HCT116 (cell line): Measurements from ENCODE around the gene CNTNAP2. TPM values are rescaled to one million over a fixed set of nuclear protein-coding genes. Genes with fewer than 3 reads are reported as not detected.

Experiments used
- ATAC-seq: fragments of 200-7000 bp; cut with Tn5 transposase; 2 replicates; pipeline ENCODE4 v1.9.1; 2020; ENCODE audit warnings: mild to moderate bottlenecking, moderate library complexity
- BruUV-seq: library from RNA; stranded (reverse); fragments of 400-500 nt; replicated peaks from 2 replicates; lab custom pipeline; 2021; lab: Mats Ljungman, UMichigan
- CTCF ChIA-PET: fragments of 300-600 bp; sonication (Branson Sonifier 250); formaldehyde crosslinking; loops from one replicate; lab custom pipeline; 2021; ENCODE audit warnings: antibody characterized with exemption; lab: Charles Lee
- POLR2A ChIA-PET: fragments of 300-600, 350-600 bp; sonication (Branson Sonifier 250); formaldehyde crosslinking; loops from one replicate; lab custom pipeline; 2021; ENCODE audit warnings: antibody characterized with exemption; lab: Charles Lee
- RAD21 ChIA-PET, 2 experiments: fragments of 300-600 bp; sonication (Branson Sonifier 250); formaldehyde crosslinking; loops; one replicate each; lab custom pipeline; 2023; ENCODE audit warnings: low total read pairs in 2 of 2; ENCODE audit not compliant: uncharacterized antibody in 2 of 2, unreplicated experiment in 2 of 2, low non-redundant PET in 1 of 2; lab: Charles Lee
- DNase-seq: peaks from one replicate; pipeline ENCODE4 v3.0.0-alpha.2; 2010; ENCODE audit warnings: low read depth, low spot score
- H2AFZ ChIP-seq: fragments of 200-600 bp; shearing (Covaris generic), sonication (generic); 2 replicates; pipeline ENCODE4 v1.6.1; 2017; ENCODE audit warnings: low read depth, mixed run types, mixed read lengths, antibody characterized with exemption, low read length; ENCODE audit not compliant: poor library complexity, severe bottlenecking
- H3K27ac ChIP-seq: 2 replicates; pipeline ENCODE4 v1.5.1; 2012; ENCODE audit warnings: low read depth, low read length
- H3K27me3 ChIP-seq: fragments of 200-600 bp; sonication (generic); 2 replicates; pipeline ENCODE4 v1.6.1; 2016; ENCODE audit warnings: mixed run types, low read length, mixed read lengths; ENCODE audit not compliant: insufficient read depth
- H3K36me3 ChIP-seq, 2 experiments: fragments of 200-500 bp in 1 of 2; fragments of 200-600 bp in 1 of 2; sonication (Bioruptor generic) in 1 of 2; sonication (generic) in 1 of 2; 2 replicates each; pipeline versions ENCODE4 v1.5.1 to v1.6.1; 2014 to 2016; ENCODE audit warnings: low read length in 2 of 2, inconsistent platforms in 1 of 2, mixed read lengths in 1 of 2, mixed run types in 1 of 2; ENCODE audit not compliant: insufficient read depth in 2 of 2, control insufficient read depth in 1 of 2
- H3K4me1 ChIP-seq, 2 experiments: fragments of 200-600 bp in 1 of 2; sonication (generic) in 1 of 2; 2 replicates each; pipeline versions ENCODE4 v1.5.1 to v1.6.1; 2012 to 2017; ENCODE audit warnings: low read length in 2 of 2, inconsistent platforms in 1 of 2, mild to moderate bottlenecking in 1 of 2, mixed read lengths in 1 of 2, mixed run types in 1 of 2, moderate library complexity in 1 of 2; ENCODE audit not compliant: insufficient read depth in 2 of 2, control insufficient read depth in 1 of 2
- H3K4me2 ChIP-seq: fragments of 200-600 bp; sonication (generic); 2 replicates; pipeline ENCODE4 v1.6.1; 2017; ENCODE audit warnings: mixed run types, low read length, mixed read lengths
- H3K4me3 ChIP-seq, 2 experiments: fragments of 200-600 bp in 1 of 2; sonication (generic) in 1 of 2; replicated peaks in 1 of 2; 2 replicates each; pipeline ENCODE4 v1.5.1; 2011 to 2016; ENCODE audit warnings: low read length in 2 of 2, control low read depth in 1 of 2, low read depth in 1 of 2, mild to moderate bottlenecking in 1 of 2, mixed read lengths in 1 of 2, mixed run types in 1 of 2
- H3K79me2 ChIP-seq: fragments of 200-600 bp; sonication (generic); 2 replicates; pipeline ENCODE4 v1.6.1; 2017; ENCODE audit warnings: mild to moderate bottlenecking, mixed run types, low read length, moderate library complexity, mixed read lengths; ENCODE audit not compliant: insufficient read depth
- H3K9ac ChIP-seq: fragments of 200-600 bp; sonication (generic); 2 replicates; pipeline ENCODE4 v1.6.1; 2016; ENCODE audit warnings: low read length, mixed read lengths
- H3K9me2 ChIP-seq: fragments of 200-600 bp; sonication (generic), shearing (Covaris generic); 2 replicates; pipeline ENCODE4 v1.6.1; 2017; ENCODE audit warnings: mixed run types, mild to moderate bottlenecking, moderate library complexity; ENCODE audit not compliant: insufficient read depth
- H3K9me3 ChIP-seq, 2 experiments: fragments of 200-500 bp in 1 of 2; fragments of 200-600 bp in 1 of 2; sonication (Bioruptor generic) in 1 of 2; sonication (generic) in 1 of 2; 2 replicates each; pipeline ENCODE4 v1.6.1; 2014 to 2017; ENCODE audit warnings: low read length in 2 of 2, mixed read lengths in 2 of 2, inconsistent platforms in 1 of 2, low read depth in 1 of 2, mild to moderate bottlenecking in 1 of 2, mixed run types in 1 of 2, moderate library complexity in 1 of 2; ENCODE audit not compliant: control insufficient read depth in 1 of 2, insufficient read depth in 1 of 2
- H4K20me1 ChIP-seq: fragments of 200-600 bp; sonication (generic), shearing (Covaris generic); 2 replicates; pipeline ENCODE4 v1.6.1; 2017; ENCODE audit warnings: mixed run types, mild to moderate bottlenecking, moderate library complexity; ENCODE audit not compliant: insufficient read depth
- CEBPB ChIP-seq: IDR thresholded peaks from 2 replicates; pipeline ENCODE4 v1.6.1; 2012; ENCODE audit warnings: low read depth
- CTCF ChIP-seq, 3 experiments: fragments of 200-600 bp in 1 of 3; sonication (generic) in 1 of 3; IDR thresholded peaks in 2 of 3; conservative IDR thresholded peaks in 1 of 3; 2 replicates each; pipeline ENCODE4 v1.5.1; 2012 to 2017; ENCODE audit warnings: low read depth in 2 of 3, low read length in 2 of 3, antibody characterized with exemption in 1 of 3, borderline replicate concordance in 1 of 3, control low read depth in 1 of 3, mild to moderate bottlenecking in 1 of 3, mixed read lengths in 1 of 3, mixed run types in 1 of 3, moderate library complexity in 1 of 3; ENCODE audit not compliant: insufficient read depth in 1 of 3
- EGR1 ChIP-seq: IDR thresholded peaks from 2 replicates; pipeline ENCODE4 v1.6.1; 2012; ENCODE audit warnings: low read depth
- ELF1 ChIP-seq: IDR thresholded peaks from 2 replicates; pipeline ENCODE4 v1.6.1; 2012; ENCODE audit warnings: low read depth, borderline replicate concordance
- EZH2 ChIP-seq: fragments of 200-600 bp; sonication (generic); IDR thresholded peaks from 2 replicates; pipeline ENCODE4 v1.6.1; 2017; ENCODE audit warnings: antibody characterized with exemption, mixed run types
- EZH2phosphoT487 ChIP-seq: fragments of 200-600 bp; IDR thresholded peaks from 2 replicates; pipeline ENCODE4 v1.6.1; 2018; ENCODE audit warnings: antibody characterized with exemption, borderline replicate concordance
- FOSL1 ChIP-seq: IDR thresholded peaks from 2 replicates; pipeline ENCODE4 v1.6.1; 2012; ENCODE audit warnings: low read depth
- MAX ChIP-seq: IDR thresholded peaks from 2 replicates; pipeline ENCODE4 v1.6.1; 2012
- RAD21 ChIP-seq: IDR thresholded peaks from 2 replicates; pipeline ENCODE4 v1.6.1; 2012; ENCODE audit warnings: low read depth, mild to moderate bottlenecking
- SIN3A ChIP-seq: IDR thresholded peaks from 2 replicates; pipeline ENCODE4 v1.6.1; 2012; ENCODE audit warnings: low read depth
- SP1 ChIP-seq: IDR thresholded peaks from 2 replicates; pipeline ENCODE4 v1.6.1; 2012; ENCODE audit warnings: low read depth
- SRF ChIP-seq: IDR thresholded peaks from 2 replicates; pipeline ENCODE4 v1.6.1; 2012; ENCODE audit warnings: low read depth
- TCF7L2 ChIP-seq: IDR thresholded peaks from 2 replicates; pipeline ENCODE4 v1.7.0; 2011; ENCODE audit warnings: borderline replicate concordance, inconsistent platforms; ENCODE audit not compliant: insufficient read depth, insufficient read length; ENCODE audit errors: extremely low read depth
- YY1 ChIP-seq: IDR thresholded peaks from 2 replicates; pipeline ENCODE4 v1.6.1; 2011; ENCODE audit warnings: low read length, low read depth, moderate library complexity, mild to moderate bottlenecking; ENCODE audit not compliant: insufficient replicate concordance; ENCODE audit errors: extremely low read depth
- ZBTB33 ChIP-seq: IDR thresholded peaks from 2 replicates; pipeline ENCODE4 v1.6.1; 2011; ENCODE audit warnings: mild to moderate bottlenecking, low read length, moderate library complexity; ENCODE audit not compliant: insufficient replicate concordance; ENCODE audit errors: extremely low read depth
- ZFX ChIP-seq: fragments of 450-650 bp; IDR thresholded peaks from 2 replicates; pipeline ENCODE4 v1.6.1; 2017
- intact Hi-C: fragments of 100-400 bp; cut with micrococcal nuclease; formaldehyde crosslinking; loops from 2 replicates; pipeline ENCODE4 v1.10.0; 2022
- total RNA-seq: library from RNA; stranded (reverse); gene quantifications from one replicate; pipeline ENCODE4 v1.2.1, GENCODE V29; 2021; ENCODE audit not compliant: unreplicated experiment

Gene CNTNAP2
- total RNA-seq, 1 experiment from 2014 or later: 0.37 TPM

- no peaks in the 10 kb centered on the region for H3K36me3 ChIP-seq
- ATAC-seq (no peak), DNase-seq (no peak)
- no peak overlapping the region for H2AFZ ChIP-seq
- H3K9me3 ChIP-seq: peaks cover 0 to 6% of the 10 kb centered on the region in 2 experiments; a peak in 2 of 4 replicates
- H3K27ac ChIP-seq: no peak overlapping the region
- RAD21 ChIA-PET: no interaction called here
- H3K4me2 ChIP-seq: no peak overlapping the region
- H3K27me3 ChIP-seq: no peaks in the 10 kb centered on the region
- H3K4me1 ChIP-seq: no peaks in the 10 kb centered on the region
- POLR2A ChIA-PET: no interaction called here
- intact Hi-C loops: no loop called here
- CTCF ChIA-PET: no interaction called here
- BruUV-seq: no TSS peak
- no peaks in the 10 kb centered on the region for H3K79me2 ChIP-seq
- H3K4me3 ChIP-seq: no peak overlapping the region
- TF ChIP-seq RAD21: no peak
- TF ChIP-seq YY1: no peak
- TF ChIP-seq EZH2phosphoT487: no peak
- no peak for TF ChIP-seq SIN3A
- no peak overlapping the region for H3K9ac ChIP-seq
- no peaks in the 10 kb centered on the region for H4K20me1 ChIP-seq
- H3K9me2 ChIP-seq: no peaks in the 10 kb centered on the region
Observed at GRCh38 chr7:147941381-147941780, 1824.8 kb downstream of the CNTNAP2 start.

- no peak overlapping the region for H2AFZ ChIP-seq
- H3K9me2 ChIP-seq: no peaks in the 10 kb centered on the region
- H3K9ac ChIP-seq: no peak overlapping the region
- DNase-seq: no peak
- H3K4me1 ChIP-seq: no peaks in the 10 kb centered on the region
- BruUV-seq: no TSS peak
- H3K4me3 ChIP-seq: no peak overlapping the region
- TF ChIP-seq ZBTB33: no peak
- TF ChIP-seq ELF1: no peak
- TF ChIP-seq MAX: no peak
- no peak for TF ChIP-seq EZH2
- no peak for TF ChIP-seq SRF
- no peak for TF ChIP-seq TCF7L2
- no peak for TF ChIP-seq ZFX
- TF ChIP-seq EZH2phosphoT487: no peak
- no peak for TF ChIP-seq YY1
- no peak for TF ChIP-seq SP1
- no peak for TF ChIP-seq CTCF (IDR thresholded peaks at IDR 0.05 in 2 of 3, conservative IDR thresholded peaks at IDR 0.05 in 1 of 3; ENCODE audit: borderline replicate concordance in 1 of 3, insufficient read depth in 1 of 3, low read depth in 2 of 3, low read length in 2 of 3)
- no peak for TF ChIP-seq FOSL1
- TF ChIP-seq CEBPB: no peak
- no peak for TF ChIP-seq EGR1
- no peak overlapping the region for H3K4me2 ChIP-seq
- H3K9me3 ChIP-seq: peaks cover 0 to 6% of the 10 kb centered on the region in 2 experiments; a peak in 2 of 4 replicates
- ChIA-PET POLR2A (no interaction called here), RAD21 (no interaction called here), CTCF (no interaction called here)
- ATAC-seq: no peak
- intact Hi-C loops: no loop called here
- no peaks in the 10 kb centered on the region for H3K79me2 ChIP-seq
- H3K36me3 ChIP-seq: no peaks in the 10 kb centered on the region
- H3K27ac ChIP-seq: no peak overlapping the region
- H3K27me3 ChIP-seq: no peaks in the 10 kb centered on the region
- no peaks in the 10 kb centered on the region for H4K20me1 ChIP-seq
Observed at GRCh38 chr7:147944321-147944720, 1827.7 kb downstream of the CNTNAP2 start.
